Tibial artery (tissue), 4 donors: ENCODE measurements around the gene MARCHF2.

Experiments
- DNase-seq, 2 donors: peaks; one replicate each; pipeline ENCODE4 v3.0.0-alpha.2; 2019
- H3K27ac ChIP-seq, 2 donors: fragments of 200-600 bp; sonication (generic) in 1 of 2; 1 replicate in 1 of 2; 2 replicates in 1 of 2; pipeline ENCODE4 v1.5.1; 2018 to 2019; ENCODE audit warnings: mild to moderate bottlenecking in 1 of 2
- H3K27me3 ChIP-seq, 2 donors: fragments of 200-600 bp; sonication (generic) in 1 of 2; one replicate each; pipeline versions ENCODE4 v1.5.1 to v1.6.0; 2016 to 2019
- H3K36me3 ChIP-seq, 3 donors: fragments of 200-600 bp; sonication (generic) in 2 of 3; one replicate each; pipeline ENCODE4 v1.5.1; 2016 to 2019; ENCODE audit warnings: mild to moderate bottlenecking in 2 of 3
- H3K4me1 ChIP-seq, 4 donors: fragments of 200-600 bp; sonication (generic) in 2 of 4; 1 replicate in 3 of 4; 2 replicates in 1 of 4; pipeline ENCODE4 v1.5.1; 2016 to 2019
- H3K4me3 ChIP-seq, 2 donors: fragments of 200-600 bp; sonication (generic) in 1 of 2; 1 replicate in 1 of 2; 2 replicates in 1 of 2; pipeline ENCODE4 v1.5.1; 2018 to 2019; ENCODE audit warnings: mild to moderate bottlenecking in 2 of 2
- H3K9me3 ChIP-seq, 3 donors: fragments of 200-600 bp; sonication (generic) in 1 of 3; one replicate each; pipeline ENCODE4 v1.5.1; 2016 to 2019
- CTCF ChIP-seq, 2 experiments: fragments of 200-600 bp in 1 of 2; fragments of 450-650 bp in 1 of 2; IDR thresholded peaks; one replicate each; pipeline ENCODE4 v1.5.1; 2017 to 2019; ENCODE audit warnings: antibody characterized with exemption in 2 of 2, mild to moderate bottlenecking in 1 of 2, moderate library complexity in 1 of 2
- intact Hi-C: fragments of 100-400 bp; cut with DNase I; formaldehyde crosslinking; loops from one replicate; pipeline ENCODE4 v1.15.0; 2023; ENCODE audit warnings: low total_unique reads

Gene MARCHF2

GRCh38 chr19:8395621-8396082 is 17.5 kb upstream of the MARCHF2 start:
- peak overlapping the region in 1 of 2 donors; percentile 99 for H3K27ac ChIP-seq
- DNase-seq = no peak
- peaks cover 4 to 77% (median 65%) of the 10 kb centered on the region in 4 donors for H3K4me1 ChIP-seq
- H3K4me3 ChIP-seq = no peak overlapping the region
- intact Hi-C loops = no loop called here
- H3K27me3 ChIP-seq = no peaks in the 10 kb centered on the region
- H3K36me3 ChIP-seq = peaks cover 6 to 18% (median 17%) of the 10 kb centered on the region in 3 donors
- no peaks in the 10 kb centered on the region for H3K9me3 ChIP-seq
- TF ChIP-seq CTCF (IDR thresholded peaks at IDR 0.05) = no peak

GRCh38 chr19:8396185-8396562 is 16.9 kb upstream of the MARCHF2 start:
- Histone ChIP-seq H3K36me3 (peaks cover 6 to 21% (median 19%) of the 10 kb centered on the region in 3 donors), H3K4me3 (no peak overlapping the region), H3K4me1 (peaks cover 4 to 72% (median 61%) of the 10 kb centered on the region in 4 donors), H3K9me3 (no peaks in the 10 kb centered on the region), H3K27ac (no peak overlapping the region), H3K27me3 (no peaks in the 10 kb centered on the region)
- intact Hi-C loops = no loop called here
- no peak for DNase-seq
- no peak for TF ChIP-seq CTCF (IDR thresholded peaks at IDR 0.05)

GRCh38 chr19:8396563-8397203 is 16.4 kb upstream of the MARCHF2 start:
- Histone ChIP-seq H3K4me1 (peaks cover 4 to 67% (median 56%) of the 10 kb centered on the region in 4 donors), H3K36me3 (peaks cover 7 to 26% (median 22%) of the 10 kb centered on the region in 3 donors), H3K27me3 (no peaks in the 10 kb centered on the region), H3K27ac (no peak overlapping the region), H3K9me3 (no peaks in the 10 kb centered on the region), H3K4me3 (no peak overlapping the region)
- peak; percentile 61 to 63 for TF ChIP-seq CTCF (IDR thresholded peaks at IDR 0.05)
- intact Hi-C loops = loop anchor here (1.0 kb wide), 1 partner anchor 42 kb away; no protein-coding TSS in a partner anchor
- no peak for DNase-seq

- intact Hi-C loops = loop anchor here (1.0 kb wide), 1 partner anchor 43 kb away; no protein-coding TSS in a partner anchor
Measured at GRCh38 chr19:8397271-8397670, 15.8 kb upstream of the MARCHF2 start.

GRCh38 chr19:8397746-8398310 is 15.3 kb upstream of the MARCHF2 start:
- Histone ChIP-seq H3K27me3 (no peaks in the 10 kb centered on the region), H3K9me3 (no peaks in the 10 kb centered on the region), H3K27ac (no peak overlapping the region), H3K4me1 (peaks cover 4 to 56% (median 46%) of the 10 kb centered on the region in 4 donors), H3K36me3 (peaks cover 18 to 37% (median 34%) of the 10 kb centered on the region in 3 donors), H3K4me3 (no peak overlapping the region)
- TF ChIP-seq CTCF (IDR thresholded peaks at IDR 0.05) = no peak
- intact Hi-C loops = loop anchor here (1.0 kb wide), 1 partner anchor 44 kb away; no protein-coding TSS in a partner anchor
- no peak for DNase-seq

More at GRCh38 chr19:8397271-8397670, 15.8 kb upstream of the MARCHF2 start:
- Histone ChIP-seq H3K4me1 (peaks cover 4 to 61% (median 50%) of the 10 kb centered on the region in 4 donors), H3K4me3 (no peak overlapping the region), H3K27me3 (no peaks in the 10 kb centered on the region), H3K36me3 (peaks cover 13 to 32% (median 28%) of the 10 kb centered on the region in 3 donors), H3K27ac (no peak overlapping the region), H3K9me3 (no peaks in the 10 kb centered on the region)
- TF ChIP-seq CTCF (IDR thresholded peaks at IDR 0.05) = no peak
- DNase-seq = no peak
